Measurements from ENCODE around the gene NBEA. TPM values are rescaled to one million over a fixed set of nuclear protein-coding genes. Genes with fewer than 3 reads are reported as not detected.

The NBEA gene
- total RNA-seq, 1 experiment from 2014 or later: 4.1 TPM

DNA sequence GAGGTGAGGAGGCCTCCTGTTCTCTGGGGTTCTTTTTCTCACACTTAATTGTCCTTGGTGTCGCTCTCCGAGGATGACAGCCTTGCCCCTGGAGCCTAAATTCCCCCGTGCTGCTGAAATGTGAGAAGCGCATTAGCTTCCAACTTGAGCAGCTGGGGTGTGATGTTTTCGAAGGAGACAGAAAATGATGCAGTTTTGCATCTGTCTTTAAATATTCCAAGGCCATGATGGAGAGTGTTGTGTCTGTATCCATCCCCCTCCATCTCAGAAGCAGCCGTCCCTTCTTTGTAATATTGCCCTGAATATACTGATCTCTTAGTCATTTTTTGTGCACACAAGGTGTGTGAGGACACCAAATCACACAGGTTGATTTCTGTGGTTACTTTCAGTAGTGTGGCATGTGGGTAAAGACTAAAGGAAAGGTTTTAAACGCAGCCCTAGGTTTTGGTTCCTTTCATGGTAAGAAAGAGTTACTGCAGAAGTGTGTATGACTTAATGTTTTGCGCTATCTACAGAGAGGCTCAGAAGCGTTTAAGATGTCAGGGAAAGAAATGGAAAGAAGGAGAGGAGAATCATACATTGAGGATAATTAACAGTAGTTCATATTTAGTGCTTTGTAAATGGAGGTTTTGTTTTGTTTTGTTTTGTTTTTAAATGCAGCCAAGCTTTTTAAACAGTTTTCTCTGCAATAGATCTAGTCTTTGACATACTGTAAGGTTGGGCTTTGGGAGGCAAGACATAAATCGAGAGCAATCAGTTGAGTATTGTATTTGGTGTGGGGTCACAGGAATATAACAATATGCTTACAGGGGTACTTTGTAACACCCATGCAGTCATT, 1.6 kb downstream of the NBEA start:
- no peaks in the 10 kb centered on the region for H3K9me2 ChIP-seq (ENCODE audit: insufficient read depth)
- no peak overlapping the region for H2AFZ ChIP-seq (ENCODE audit: low read depth, low read length, poor library complexity, severe bottlenecking)
- no peaks in the 10 kb centered on the region for H4K20me1 ChIP-seq (ENCODE audit: insufficient read depth)
- no peak overlapping the region for H3K9ac ChIP-seq (ENCODE audit: low read length)
- RAD21 ChIA-PET (ENCODE audit: low non-redundant PET in 1 of 2, low total read pairs in 2 of 2, uncharacterized antibody in 2 of 2, unreplicated experiment in 2 of 2): no interaction called here
- TF ChIP-seq RAD21 (IDR thresholded peaks at IDR 0.05; ENCODE audit: low read depth) (no peak), ZFX (IDR thresholded peaks at IDR 0.05) (no peak), EZH2 (IDR thresholded peaks at IDR 0.05) (no peak), CEBPB (IDR thresholded peaks at IDR 0.05; ENCODE audit: low read depth) (no peak), POLR2A (IDR thresholded peaks at IDR 0.05; ENCODE audit: borderline replicate concordance, extremely low read depth, insufficient read depth, insufficient read length) (no peak), EZH2phosphoT487 (IDR thresholded peaks at IDR 0.05; ENCODE audit: borderline replicate concordance) (no peak), SP1 (IDR thresholded peaks at IDR 0.05; ENCODE audit: low read depth) (no peak), REST (IDR thresholded peaks at IDR 0.05; ENCODE audit: low read depth) (no peak), FOSL1 (IDR thresholded peaks at IDR 0.05; ENCODE audit: low read depth) (no peak), YY1 (IDR thresholded peaks at IDR 0.05; ENCODE audit: extremely low read depth, insufficient replicate concordance, low read depth, low read length) (no peak), POLR2AphosphoS5 (IDR thresholded peaks at IDR 0.05; ENCODE audit: low read depth, low read length) (no peak), MAX (IDR thresholded peaks at IDR 0.05) (no peak)
- TF ChIP-seq, protein P1, sequence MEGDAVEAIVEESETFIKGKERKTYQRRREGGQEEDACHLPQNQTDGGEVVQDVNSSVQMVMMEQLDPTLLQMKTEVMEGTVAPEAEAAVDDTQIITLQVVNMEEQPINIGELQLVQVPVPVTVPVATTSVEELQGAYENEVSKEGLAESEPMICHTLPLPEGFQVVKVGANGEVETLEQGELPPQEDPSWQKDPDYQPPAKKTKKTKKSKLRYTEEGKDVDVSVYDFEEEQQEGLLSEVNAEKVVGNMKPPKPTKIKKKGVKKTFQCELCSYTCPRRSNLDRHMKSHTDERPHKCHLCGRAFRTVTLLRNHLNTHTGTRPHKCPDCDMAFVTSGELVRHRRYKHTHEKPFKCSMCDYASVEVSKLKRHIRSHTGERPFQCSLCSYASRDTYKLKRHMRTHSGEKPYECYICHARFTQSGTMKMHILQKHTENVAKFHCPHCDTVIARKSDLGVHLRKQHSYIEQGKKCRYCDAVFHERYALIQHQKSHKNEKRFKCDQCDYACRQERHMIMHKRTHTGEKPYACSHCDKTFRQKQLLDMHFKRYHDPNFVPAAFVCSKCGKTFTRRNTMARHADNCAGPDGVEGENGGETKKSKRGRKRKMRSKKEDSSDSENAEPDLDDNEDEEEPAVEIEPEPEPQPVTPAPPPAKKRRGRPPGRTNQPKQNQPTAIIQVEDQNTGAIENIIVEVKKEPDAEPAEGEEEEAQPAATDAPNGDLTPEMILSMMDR (IDR thresholded peaks at IDR 0.05 in 2 of 3, conservative IDR thresholded peaks at IDR 0.05 in 1 of 3; ENCODE audit: borderline replicate concordance in 1 of 3, insufficient read depth in 1 of 3, low read depth in 2 of 3, low read length in 2 of 3): no peak
- H3K4me3 ChIP-seq (replicated peaks in 1 of 2; ENCODE audit: low read depth in 1 of 2, low read length in 2 of 2): peak overlapping the region in 1 of 2 experiments; percentile 80; a peak in 2 of 4 replicates
- no peaks in the 10 kb centered on the region for H3K36me3 ChIP-seq (ENCODE audit: control insufficient read depth in 1 of 2, insufficient read depth in 2 of 2, low read length in 2 of 2)
- H3K27ac ChIP-seq (ENCODE audit: low read depth, low read length): no peak overlapping the region
- H3K9me3 ChIP-seq (ENCODE audit: control insufficient read depth in 1 of 2, insufficient read depth in 1 of 2, low read depth in 1 of 2, low read length in 2 of 2): no peaks in the 10 kb centered on the region
- no peaks in the 10 kb centered on the region for H3K27me3 ChIP-seq (ENCODE audit: insufficient read depth, low read length)
- BruUV-seq (replicated peaks): TSS peak; percentile 45
- intact Hi-C loops (cut with micrococcal nuclease): no loop called here
- H3K4me2 ChIP-seq (ENCODE audit: low read length): peak overlapping the region; percentile 95
- CTCF ChIA-PET: no interaction called here
- POLR2A ChIA-PET: no interaction called here
- ATAC-seq (no peak), DNase-seq (ENCODE audit: low read depth, low spot score) (no peak)
- H3K4me1 ChIP-seq (ENCODE audit: control insufficient read depth in 1 of 2, insufficient read depth in 2 of 2, low read length in 2 of 2): peaks cover 7 to 16% of the 10 kb centered on the region in 2 experiments; a peak in 3 of 4 replicates
- H3K79me2 ChIP-seq (ENCODE audit: insufficient read depth, low read length): no peaks in the 10 kb centered on the region
